GM21786 (cell line): Measurements from ENCODE around the gene TM2D3.
A peak's percentile ranks its signal among the peaks of the same experiment; 100 is the strongest.
"Not testable (repeated sequence)": the region's sequence is repeated elsewhere in the genome, so short reads cannot be mapped to it uniquely, and the experiment has no call there.

Source experiments
- ATAC-seq: cut with Tn5 transposase; IDR thresholded peaks from one replicate; pipeline ENCODE4 v1.9.1; 2021; ENCODE audit not compliant: unreplicated experiment

The TM2D3 gene

GRCh38 chr15:101657968-101658784 lies 6.0 kb upstream of the TM2D3 start:
- ATAC-seq = no peak

- ATAC-seq = no peak
Measured at GRCh38 chr15:101657171-101657570, 5.0 kb upstream of the TM2D3 start.

- ATAC-seq = not testable (repeated sequence)
Measured at GRCh38 chr15:101654624-101655337, 2.6 kb upstream of the TM2D3 start.

GRCh38 chr15:101654171-101654570 lies 2.0 kb upstream of the TM2D3 start:
- ATAC-seq = no peak

- no peak for ATAC-seq
Measured at GRCh38 chr15:101652786-101653430, 727 bp upstream of the TM2D3 start.

- peak; percentile 37 for ATAC-seq
Measured at GRCh38 chr15:101651554-101652097, 555 bp downstream of the TM2D3 start.

- no peak for ATAC-seq
Measured at GRCh38 chr15:101650145-101650544, 2.0 kb downstream of the TM2D3 start.

- no peak for ATAC-seq
Measured at GRCh38 chr15:101648356-101648755, 3.8 kb downstream of the TM2D3 start.

GRCh38 chr15:101647251-101647650 lies 4.9 kb downstream of the TM2D3 start:
- no peak for ATAC-seq

- ATAC-seq = no peak
Measured at GRCh38 chr15:101646672-101647071, 5.5 kb downstream of the TM2D3 start.

GRCh38 chr15:101642361-101642760 lies 9.8 kb downstream of the TM2D3 start:
- no peak for ATAC-seq

GRCh38 chr15:101641894-101642293 lies 10.3 kb downstream of the TM2D3 start:
- ATAC-seq = no peak

GRCh38 chr15:101641129-101641764 lies 10.9 kb downstream of the TM2D3 start:
- ATAC-seq = no peak

- no peak for ATAC-seq
Measured at GRCh38 chr15:101639667-101640066, 12.5 kb downstream of the TM2D3 start.

GRCh38 chr15:101637919-101638318 lies 14.3 kb downstream of the TM2D3 start:
- ATAC-seq = no peak

GRCh38 chr15:101637516-101637915 lies 14.7 kb downstream of the TM2D3 start:
- no peak for ATAC-seq

GRCh38 chr15:101637038-101637437 lies 15.1 kb downstream of the TM2D3 start:
- no peak for ATAC-seq

- ATAC-seq = no peak
Measured at GRCh38 chr15:101635944-101636727, 16.0 kb downstream of the TM2D3 start.

GRCh38 chr15:101633356-101633755 lies 18.8 kb downstream of the TM2D3 start:
- ATAC-seq = no peak

- ATAC-seq = not testable (repeated sequence)
Measured at GRCh38 chr15:101626729-101627128, 25.5 kb downstream of the TM2D3 start.
